Liver (tissue), 9 donors: ENCODE results near the gene GRB14. TPM values are rescaled to one million over a fixed set of nuclear protein-coding genes. Genes with fewer than 3 reads are reported as not detected.

Experiments used
- DNase-seq: peaks from one replicate; pipeline ENCODE4 v3.0.0-alpha.2; 2017; ENCODE audit warnings: low spot score
- H3K27ac ChIP-seq, 2 donors: one replicate each; pipeline ENCODE4 v1.7.0; 2013; ENCODE audit warnings: inconsistent platforms in 2 of 2, low read length in 2 of 2, control low read depth in 1 of 2, low read depth in 1 of 2, mild to moderate bottlenecking in 1 of 2
- H3K27me3 ChIP-seq, 4 donors: one replicate each; pipeline versions ENCODE4 v1.6.1 to v1.7.0; 2013; ENCODE audit warnings: low read length in 3 of 4, inconsistent platforms in 1 of 4, mild to moderate bottlenecking in 1 of 4, moderate library complexity in 1 of 4; ENCODE audit not compliant: control insufficient read depth in 4 of 4, insufficient read depth in 4 of 4
- H3K36me3 ChIP-seq, 4 donors: one replicate each; pipeline versions ENCODE4 v1.6.1 to v1.7.0; 2013; ENCODE audit warnings: low read length in 3 of 4, mild to moderate bottlenecking in 3 of 4, low read depth in 1 of 4, moderate library complexity in 1 of 4; ENCODE audit not compliant: control insufficient read depth in 4 of 4, insufficient read depth in 3 of 4
- H3K4me1 ChIP-seq, 4 donors: one replicate each; pipeline versions ENCODE4 v1.6.1 to v1.7.0; 2013; ENCODE audit warnings: low read length in 3 of 4, mild to moderate bottlenecking in 3 of 4, moderate library complexity in 1 of 4; ENCODE audit not compliant: control insufficient read depth in 4 of 4, insufficient read depth in 4 of 4
- H3K4me3 ChIP-seq, 3 donors: one replicate each; pipeline versions ENCODE4 v1.6.1 to v1.7.0; 2013; ENCODE audit warnings: low read length in 3 of 3, control low read depth in 1 of 3, low read depth in 1 of 3, mild to moderate bottlenecking in 1 of 3
- H3K9ac ChIP-seq, 2 donors: one replicate each; pipeline ENCODE4 v1.7.0; 2013; ENCODE audit warnings: low read length in 2 of 2, mild to moderate bottlenecking in 2 of 2, moderate library complexity in 2 of 2, control low read depth in 1 of 2, low read depth in 1 of 2
- H3K9me3 ChIP-seq, 4 donors: one replicate each; pipeline versions ENCODE4 v1.6.1 to v1.7.0; 2013; ENCODE audit warnings: low read length in 3 of 4; ENCODE audit not compliant: control insufficient read depth in 4 of 4
- EGR1 ChIP-seq, 2 donors: IDR thresholded peaks; 2 replicates each; pipeline ENCODE4 v1.6.1; 2016 to 2018; ENCODE audit warnings: antibody characterized with exemption in 2 of 2, low read depth in 2 of 2
- FOXA1 ChIP-seq: IDR thresholded peaks from 2 replicates; pipeline ENCODE4 v1.6.1; 2016; ENCODE audit warnings: antibody characterized with exemption
- FOXA2 ChIP-seq: IDR thresholded peaks from 2 replicates; pipeline ENCODE4 v1.6.1; 2016; ENCODE audit warnings: antibody characterized with exemption
- GABPA ChIP-seq, 2 donors: IDR thresholded peaks in 1 of 2; conservative IDR thresholded peaks in 1 of 2; 2 replicates each; pipeline ENCODE4 v1.6.1; 2016; ENCODE audit warnings: antibody characterized with exemption in 2 of 2, mild to moderate bottlenecking in 1 of 2, moderate library complexity in 1 of 2
- HNF4A ChIP-seq, 2 donors: conservative IDR thresholded peaks; 2 replicates each; pipeline ENCODE4 v1.6.1; 2016; ENCODE audit warnings: antibody characterized with exemption in 2 of 2, mild to moderate bottlenecking in 2 of 2
- HNF4G ChIP-seq: IDR thresholded peaks from 2 replicates; pipeline ENCODE4 v1.6.1; 2016; ENCODE audit warnings: antibody characterized with exemption
- JUND ChIP-seq, 2 donors: IDR thresholded peaks; 2 replicates each; pipeline ENCODE4 v1.6.1; 2016; ENCODE audit warnings: antibody characterized with exemption in 2 of 2
- NR2F2 ChIP-seq: IDR thresholded peaks from 2 replicates; pipeline ENCODE4 v1.6.1; 2016; ENCODE audit warnings: antibody characterized with exemption
- RAD21 ChIP-seq, 2 donors: IDR thresholded peaks; 2 replicates each; pipeline ENCODE4 v1.6.1; 2016; ENCODE audit warnings: antibody characterized with exemption in 2 of 2, mild to moderate bottlenecking in 2 of 2
- RXRA ChIP-seq, 2 donors: IDR thresholded peaks; 2 replicates each; pipeline ENCODE4 v1.6.1; 2017 to 2018; ENCODE audit warnings: antibody characterized with exemption in 2 of 2, mild to moderate bottlenecking in 1 of 2
- SP1 ChIP-seq: IDR thresholded peaks from 2 replicates; pipeline ENCODE4 v1.6.1; 2018; ENCODE audit warnings: antibody characterized with exemption, mild to moderate bottlenecking
- TAF1 ChIP-seq: conservative IDR thresholded peaks from 2 replicates; pipeline ENCODE4 v1.6.1; 2016; ENCODE audit warnings: antibody characterized with exemption, mild to moderate bottlenecking
- YY1 ChIP-seq: IDR thresholded peaks from 2 replicates; pipeline ENCODE4 v1.6.1; 2016; ENCODE audit warnings: antibody characterized with exemption, mild to moderate bottlenecking
- WGBS: extraction: QIAGEN DNeasy Blood & Tissue Kit; methylation state at CpG from one replicate; pipeline ENCODE4 v1.1.7; 2013; 5-methylcytosine and 5-hydroxymethylcytosine counted together
- polyA plus RNA-seq, 2 donors: library from polyadenylated mRNA; stranded (reverse) in 1 of 2; unstranded in 1 of 2; fragments of 200-250 nt in 1 of 2; fragments of >200 nt in 1 of 2; fragmentation: Nextera tagmentation in 1 of 2; extraction: Ambion mirVana in 1 of 2; gene quantifications; one replicate each; pipeline versions ENCODE4 v1.2.1 to v1.2.3, GENCODE V29; 2013 to 2015
- total RNA-seq, 2 donors: library from RNA; depleted of rRNA; stranded (reverse); fragments of >200 nt; gene quantifications; one replicate each; pipeline ENCODE4 v1.2.3, GENCODE V29; 2014
- TF ChIP-seq, protein P1 (sequence below): IDR thresholded peaks from 2 replicates; pipeline ENCODE4 v1.6.1; 2016; ENCODE audit warnings: antibody characterized with exemption
- TF ChIP-seq, protein P2 (sequence below): IDR thresholded peaks from 2 replicates; pipeline ENCODE4 v1.6.1; 2016; ENCODE audit warnings: antibody characterized with exemption, mild to moderate bottlenecking
- TF ChIP-seq, protein P3 (sequence below): IDR thresholded peaks from 2 replicates; pipeline ENCODE4 v1.6.1; 2016; ENCODE audit warnings: antibody characterized with exemption
- TF ChIP-seq, protein P4 (sequence below): fragments of 150-350 bp; IDR thresholded peaks from 2 replicates; pipeline ENCODE4 v1.5.1; 2017; ENCODE audit warnings: improper control_type of control experiment, low read depth, low read length; ENCODE audit not compliant: missing input control
- TF ChIP-seq, protein P5 (sequence below): IDR thresholded peaks from 2 replicates; pipeline ENCODE4 v1.6.1; 2016; ENCODE audit warnings: antibody characterized with exemption
- donor health status: healthy.
- donor health status: healthy.
- donor health status: healthy.
- donor health status: healthy.
- donor health status: healthy.

Gene GRB14
- total and polyA plus RNA-seq, 4 donors = 1.0 to 119 (median 33.0) TPM

DNA sequence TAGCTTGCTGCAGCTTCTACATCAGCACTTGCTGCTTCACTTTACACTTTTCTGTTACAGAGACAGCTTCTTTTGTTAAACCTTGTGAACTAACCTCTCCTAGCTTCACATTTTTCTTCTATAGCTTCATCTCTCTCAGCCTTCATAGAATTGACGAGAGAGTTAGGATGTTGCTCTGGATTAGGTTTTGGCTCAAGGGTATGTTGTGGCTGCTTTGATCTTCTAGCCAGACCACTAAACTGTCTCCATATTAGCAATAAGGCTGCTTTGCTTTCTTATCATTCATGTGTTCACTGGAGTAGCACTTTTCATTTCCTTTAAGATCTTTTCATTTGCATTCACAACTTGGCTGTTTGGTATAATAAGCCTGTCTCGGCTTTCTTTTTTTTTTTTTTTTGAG lies 46.3 kb upstream of the GRB14 start:
- no peak overlapping the region for H3K4me3 ChIP-seq
- no peak for DNase-seq
- 94% methylated on average over 2 of the region's 2 CpGs for WGBS
- no peaks in the 10 kb centered on the region for H3K9me3 ChIP-seq
- TF ChIP-seq JUND (IDR thresholded peaks at IDR 0.05) = no peak
- TF ChIP-seq GABPA (IDR thresholded peaks at IDR 0.05 in 1 of 2, conservative IDR thresholded peaks at IDR 0.05 in 1 of 2) = no peak
- TF ChIP-seq NR2F2 = no peak
- TF ChIP-seq, protein P1, sequence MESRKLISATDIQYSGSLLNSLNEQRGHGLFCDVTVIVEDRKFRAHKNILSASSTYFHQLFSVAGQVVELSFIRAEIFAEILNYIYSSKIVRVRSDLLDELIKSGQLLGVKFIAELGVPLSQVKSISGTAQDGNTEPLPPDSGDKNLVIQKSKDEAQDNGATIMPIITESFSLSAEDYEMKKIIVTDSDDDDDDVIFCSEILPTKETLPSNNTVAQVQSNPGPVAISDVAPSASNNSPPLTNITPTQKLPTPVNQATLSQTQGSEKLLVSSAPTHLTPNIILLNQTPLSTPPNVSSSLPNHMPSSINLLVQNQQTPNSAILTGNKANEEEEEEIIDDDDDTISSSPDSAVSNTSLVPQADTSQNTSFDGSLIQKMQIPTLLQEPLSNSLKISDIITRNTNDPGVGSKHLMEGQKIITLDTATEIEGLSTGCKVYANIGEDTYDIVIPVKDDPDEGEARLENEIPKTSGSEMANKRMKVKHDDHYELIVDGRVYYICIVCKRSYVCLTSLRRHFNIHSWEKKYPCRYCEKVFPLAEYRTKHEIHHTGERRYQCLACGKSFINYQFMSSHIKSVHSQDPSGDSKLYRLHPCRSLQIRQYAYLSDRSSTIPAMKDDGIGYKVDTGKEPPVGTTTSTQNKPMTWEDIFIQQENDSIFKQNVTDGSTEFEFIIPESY = no peak
- no peak for TF ChIP-seq EGR1 (IDR thresholded peaks at IDR 0.05; ENCODE audit: low read depth in 2 of 2)
- no peak for TF ChIP-seq HNF4G
- TF ChIP-seq, protein P2, sequence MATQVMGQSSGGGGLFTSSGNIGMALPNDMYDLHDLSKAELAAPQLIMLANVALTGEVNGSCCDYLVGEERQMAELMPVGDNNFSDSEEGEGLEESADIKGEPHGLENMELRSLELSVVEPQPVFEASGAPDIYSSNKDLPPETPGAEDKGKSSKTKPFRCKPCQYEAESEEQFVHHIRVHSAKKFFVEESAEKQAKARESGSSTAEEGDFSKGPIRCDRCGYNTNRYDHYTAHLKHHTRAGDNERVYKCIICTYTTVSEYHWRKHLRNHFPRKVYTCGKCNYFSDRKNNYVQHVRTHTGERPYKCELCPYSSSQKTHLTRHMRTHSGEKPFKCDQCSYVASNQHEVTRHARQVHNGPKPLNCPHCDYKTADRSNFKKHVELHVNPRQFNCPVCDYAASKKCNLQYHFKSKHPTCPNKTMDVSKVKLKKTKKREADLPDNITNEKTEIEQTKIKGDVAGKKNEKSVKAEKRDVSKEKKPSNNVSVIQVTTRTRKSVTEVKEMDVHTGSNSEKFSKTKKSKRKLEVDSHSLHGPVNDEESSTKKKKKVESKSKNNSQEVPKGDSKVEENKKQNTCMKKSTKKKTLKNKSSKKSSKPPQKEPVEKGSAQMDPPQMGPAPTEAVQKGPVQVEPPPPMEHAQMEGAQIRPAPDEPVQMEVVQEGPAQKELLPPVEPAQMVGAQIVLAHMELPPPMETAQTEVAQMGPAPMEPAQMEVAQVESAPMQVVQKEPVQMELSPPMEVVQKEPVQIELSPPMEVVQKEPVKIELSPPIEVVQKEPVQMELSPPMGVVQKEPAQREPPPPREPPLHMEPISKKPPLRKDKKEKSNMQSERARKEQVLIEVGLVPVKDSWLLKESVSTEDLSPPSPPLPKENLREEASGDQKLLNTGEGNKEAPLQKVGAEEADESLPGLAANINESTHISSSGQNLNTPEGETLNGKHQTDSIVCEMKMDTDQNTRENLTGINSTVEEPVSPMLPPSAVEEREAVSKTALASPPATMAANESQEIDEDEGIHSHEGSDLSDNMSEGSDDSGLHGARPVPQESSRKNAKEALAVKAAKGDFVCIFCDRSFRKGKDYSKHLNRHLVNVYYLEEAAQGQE = no peak
- no peak for TF ChIP-seq YY1
- no peak for TF ChIP-seq SP1
- no peak for TF ChIP-seq FOXA1
- TF ChIP-seq, protein P3, sequence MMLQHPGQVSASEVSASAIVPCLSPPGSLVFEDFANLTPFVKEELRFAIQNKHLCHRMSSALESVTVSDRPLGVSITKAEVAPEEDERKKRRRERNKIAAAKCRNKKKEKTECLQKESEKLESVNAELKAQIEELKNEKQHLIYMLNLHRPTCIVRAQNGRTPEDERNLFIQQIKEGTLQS = no peak
- no peak for TF ChIP-seq RXRA (IDR thresholded peaks at IDR 0.05)
- TF ChIP-seq FOXA2 = no peak
- TF ChIP-seq RAD21 (IDR thresholded peaks at IDR 0.05) = no peak
- TF ChIP-seq TAF1 = no peak
- TF ChIP-seq, protein P4, sequence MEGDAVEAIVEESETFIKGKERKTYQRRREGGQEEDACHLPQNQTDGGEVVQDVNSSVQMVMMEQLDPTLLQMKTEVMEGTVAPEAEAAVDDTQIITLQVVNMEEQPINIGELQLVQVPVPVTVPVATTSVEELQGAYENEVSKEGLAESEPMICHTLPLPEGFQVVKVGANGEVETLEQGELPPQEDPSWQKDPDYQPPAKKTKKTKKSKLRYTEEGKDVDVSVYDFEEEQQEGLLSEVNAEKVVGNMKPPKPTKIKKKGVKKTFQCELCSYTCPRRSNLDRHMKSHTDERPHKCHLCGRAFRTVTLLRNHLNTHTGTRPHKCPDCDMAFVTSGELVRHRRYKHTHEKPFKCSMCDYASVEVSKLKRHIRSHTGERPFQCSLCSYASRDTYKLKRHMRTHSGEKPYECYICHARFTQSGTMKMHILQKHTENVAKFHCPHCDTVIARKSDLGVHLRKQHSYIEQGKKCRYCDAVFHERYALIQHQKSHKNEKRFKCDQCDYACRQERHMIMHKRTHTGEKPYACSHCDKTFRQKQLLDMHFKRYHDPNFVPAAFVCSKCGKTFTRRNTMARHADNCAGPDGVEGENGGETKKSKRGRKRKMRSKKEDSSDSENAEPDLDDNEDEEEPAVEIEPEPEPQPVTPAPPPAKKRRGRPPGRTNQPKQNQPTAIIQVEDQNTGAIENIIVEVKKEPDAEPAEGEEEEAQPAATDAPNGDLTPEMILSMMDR = no peak
- TF ChIP-seq, protein P5, sequence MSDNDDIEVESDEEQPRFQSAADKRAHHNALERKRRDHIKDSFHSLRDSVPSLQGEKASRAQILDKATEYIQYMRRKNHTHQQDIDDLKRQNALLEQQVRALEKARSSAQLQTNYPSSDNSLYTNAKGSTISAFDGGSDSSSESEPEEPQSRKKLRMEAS = no peak
- TF ChIP-seq HNF4A (conservative IDR thresholded peaks at IDR 0.05) = no peak
- H3K27me3 ChIP-seq = no peaks in the 10 kb centered on the region
- no peak overlapping the region for H3K27ac ChIP-seq
- H3K36me3 ChIP-seq = no peaks in the 10 kb centered on the region
- no peak overlapping the region for H3K9ac ChIP-seq
- H3K4me1 ChIP-seq = no peaks in the 10 kb centered on the region

DNA sequence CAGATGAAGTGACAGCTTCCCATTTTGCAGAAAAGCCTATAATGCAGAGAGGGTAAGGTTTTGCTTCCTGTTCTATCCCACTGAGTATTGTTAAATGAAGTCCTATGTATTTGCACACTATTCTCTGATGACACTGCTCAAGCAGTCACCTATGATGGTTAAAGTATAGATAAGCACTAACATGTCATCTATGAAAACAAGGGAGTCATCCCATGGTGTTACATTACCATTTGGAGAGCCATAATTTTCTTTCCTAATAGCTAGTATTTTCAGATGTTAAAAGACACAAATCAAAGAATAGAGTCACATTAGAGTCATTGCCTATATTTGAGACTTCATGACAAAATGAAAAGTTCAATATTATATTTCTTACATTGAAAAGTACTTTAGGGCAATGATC lies 42.8 kb upstream of the GRB14 start:
- Histone ChIP-seq H3K27me3 (no peaks in the 10 kb centered on the region), H3K4me3 (no peak overlapping the region), H3K9me3 (no peaks in the 10 kb centered on the region), H3K36me3 (no peaks in the 10 kb centered on the region), H3K9ac (no peak overlapping the region), H3K4me1 (peaks cover 0 to 4% (median 2%) of the 10 kb centered on the region in 4 donors), H3K27ac (no peak overlapping the region)
- no peak for DNase-seq
- TF ChIP-seq FOXA1 (no peak), JUND (IDR thresholded peaks at IDR 0.05) (no peak), GABPA (IDR thresholded peaks at IDR 0.05 in 1 of 2, conservative IDR thresholded peaks at IDR 0.05 in 1 of 2) (no peak), HNF4A (conservative IDR thresholded peaks at IDR 0.05) (no peak), EGR1 (IDR thresholded peaks at IDR 0.05; ENCODE audit: low read depth in 2 of 2) (no peak), HNF4G (no peak), YY1 (no peak), TAF1 (no peak), RAD21 (IDR thresholded peaks at IDR 0.05) (no peak), SP1 (no peak)
- TF ChIP-seq, protein P3 = no peak
- TF ChIP-seq, protein P5 = no peak
- TF ChIP-seq, protein P1 = no peak
